HCT116 (cell line): ENCODE data around the gene TMEM184A.

ENCODE experiments used
- CTCF ChIP-seq, 3 experiments: fragments of 200-600 bp in 1 of 3; sonication (generic) in 1 of 3; IDR thresholded peaks in 2 of 3; conservative IDR thresholded peaks in 1 of 3; 2 replicates each; pipeline ENCODE4 v1.5.1; 2012 to 2017; ENCODE audit warnings: low read depth in 2 of 3, low read length in 2 of 3, antibody characterized with exemption in 1 of 3, borderline replicate concordance in 1 of 3, control low read depth in 1 of 3, mild to moderate bottlenecking in 1 of 3, mixed read lengths in 1 of 3, mixed run types in 1 of 3, moderate library complexity in 1 of 3; ENCODE audit not compliant: insufficient read depth in 1 of 3
- EZH2phosphoT487 ChIP-seq: fragments of 200-600 bp; IDR thresholded peaks from 2 replicates; pipeline ENCODE4 v1.6.1; 2018; ENCODE audit warnings: antibody characterized with exemption, borderline replicate concordance
- FOSL1 ChIP-seq: IDR thresholded peaks from 2 replicates; pipeline ENCODE4 v1.6.1; 2012; ENCODE audit warnings: low read depth
- POLR2AphosphoS5 ChIP-seq: IDR thresholded peaks from 2 replicates; pipeline ENCODE4 v1.6.1; 2011; ENCODE audit warnings: mild to moderate bottlenecking, low read depth, low read length, moderate library complexity
- ZNF274 ChIP-seq: fragments of 200-500 bp; sonication (Bioruptor generic); IDR thresholded peaks from 2 replicates; pipeline ENCODE4 v1.6.1; 2014; ENCODE audit warnings: mild to moderate bottlenecking, low read depth, low read length, inconsistent platforms

DNA sequence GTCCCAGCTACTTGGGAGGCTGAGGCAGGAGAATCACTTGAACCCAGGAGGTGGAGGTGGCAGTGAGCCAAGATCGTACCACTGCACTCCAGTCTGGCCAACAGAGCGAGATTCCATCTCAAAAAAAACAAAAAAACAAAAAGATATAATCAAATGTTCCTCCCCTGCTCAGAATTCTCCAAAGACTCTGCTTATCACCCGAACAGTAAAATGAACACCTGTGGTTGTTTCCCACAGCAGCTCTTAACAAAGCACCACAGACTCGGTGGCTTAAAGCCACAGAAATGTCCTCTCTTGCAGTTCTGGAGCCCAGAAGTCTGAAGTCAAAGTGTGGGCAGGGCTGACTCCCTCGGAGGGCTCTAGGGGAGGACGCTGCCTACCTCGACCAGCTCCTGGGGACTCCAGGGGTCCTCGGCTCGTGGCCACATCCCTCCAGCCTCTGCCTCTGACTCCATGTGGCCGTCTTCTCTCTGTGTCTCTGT lies 47.7 kb downstream of the TMEM184A start:
- TF ChIP-seq POLR2AphosphoS5 (no peak), FOSL1 (no peak), ZNF274 (no peak), EZH2phosphoT487 (no peak), CTCF (IDR thresholded peaks at IDR 0.05 in 2 of 3, conservative IDR thresholded peaks at IDR 0.05 in 1 of 3; ENCODE audit: borderline replicate concordance in 1 of 3, insufficient read depth in 1 of 3, low read depth in 2 of 3, low read length in 2 of 3) (no peak)
